Adrenal gland (tissue), 5 donors: ENCODE data around the gene NDUFB10.

Experiments used
- CTCF ChIP-seq, 6 experiments: fragments of 450-650 bp in 4 of 6; fragments of 200-600 bp in 2 of 6; sonication (generic) in 1 of 6; IDR thresholded peaks; 1 replicate in 5 of 6; 2 replicates in 1 of 6; pipeline versions ENCODE4 v1.5.1 to v1.8.0; 2016 to 2021; ENCODE audit warnings: antibody characterized with exemption in 6 of 6, mild to moderate bottlenecking in 2 of 6, moderate library complexity in 1 of 6
- POLR2A ChIP-seq, 2 donors: fragments of 450-650 bp; IDR thresholded peaks; one replicate each; pipeline ENCODE4 v1.6.1; 2017; ENCODE audit warnings: antibody characterized with exemption in 2 of 2, mild to moderate bottlenecking in 2 of 2, moderate library complexity in 1 of 2
- donor health status: DM: no; HTN: no; CAD: no.

- TF ChIP-seq POLR2A (IDR thresholded peaks at IDR 0.05) = peak; percentile 78 to 87
- peak in 1 of 6 experiments; percentile 5 for TF ChIP-seq CTCF (IDR thresholded peaks at IDR 0.05)
Observed at GRCh38 chr16:2009791-2010510, 50.6 kb downstream of the NDUFB10 start, which contains the start of gene ZNF598.
